Mammary epithelial cell (primary cell): ENCODE data around the gene CTSW.

Experiments
- CTCF ChIP-seq, 2 donors: IDR thresholded peaks in 1 of 2; conservative IDR thresholded peaks in 1 of 2; 2 replicates each; pipeline ENCODE4 v1.5.1; 2011 to 2012; ENCODE audit warnings: inconsistent platforms in 2 of 2, low read length in 2 of 2, mild to moderate bottlenecking in 2 of 2, control low read depth in 1 of 2, low read depth in 1 of 2; ENCODE audit not compliant: insufficient read depth in 1 of 2; ENCODE audit errors: extremely low read depth in 1 of 2
- EZH2 ChIP-seq: IDR thresholded peaks from 2 replicates; pipeline ENCODE4 v1.6.1; 2012; ENCODE audit warnings: low read length, inconsistent platforms, borderline replicate concordance

GRCh38 chr11:65918211-65919140 lies 38.8 kb downstream of the CTSW start, which contains the start of gene C11orf68:
- TF ChIP-seq EZH2: no peak
- TF ChIP-seq CTCF (conservative IDR thresholded peaks at IDR 0.05 in 1 of 2, IDR thresholded peaks at IDR 0.05 in 1 of 2; ENCODE audit: extremely low read depth in 1 of 2, insufficient read depth in 1 of 2, low read depth in 1 of 2, low read length in 2 of 2): no peak
